ENCODE results near the gene ZBTB24. TPM values are rescaled to one million over a fixed set of nuclear protein-coding genes. Genes with fewer than 3 reads are reported as not detected.
A peak's percentile ranks its signal among the peaks of the same experiment; 100 is the strongest.

The ZBTB24 gene
- total and polyA plus RNA-seq, 2 experiments from 2014 or later, result 3.3 to 7.6 TPM

- Histone ChIP-seq H2AFZ (peak overlapping the region; percentile 84), H3K4me3 (peak overlapping the region; percentile 64), H3K9me3 (ENCODE audit: low read depth) (no peaks in the 10 kb centered on the region), H3K4me2 (ENCODE audit: unreplicated experiment) (peak overlapping the region; percentile 75), H3F3A (ENCODE audit: insufficient read depth) (peaks cover 8% of the 10 kb centered on the region), H3K9ac (peak overlapping the region; percentile 52; the same call in 1 of the 2 replicates), H3K27ac (no peak overlapping the region), H3K79me2 (ENCODE audit: insufficient read depth) (peaks cover 31% of the 10 kb centered on the region), H4K20me1 (ENCODE audit: insufficient read depth) (no peaks in the 10 kb centered on the region), H3K9me2 (ENCODE audit: insufficient read depth) (peaks cover 3% of the 10 kb centered on the region; the same call in 1 of the 2 replicates), H3K4me1 (ENCODE audit: insufficient read depth) (peaks cover 23% of the 10 kb centered on the region), H3K27me3 (replicated peaks; ENCODE audit: insufficient read depth) (no peaks in the 10 kb centered on the region), H3K36me3 (ENCODE audit: low read depth) (peaks cover 10% of the 10 kb centered on the region; the same call in 1 of the 2 replicates)
- DNase-seq, result peak; percentile 23
- 5 to 9% methylated on average over 3 of the region's 3 CpGs for WGBS, 2 experiments (ENCODE audit: low coverage in 1 of 2, low lambda C conversion rate in 2 of 2, missing lambda C conversion rate in 2 of 2)
- TF ChIP-seq EZH2phosphoT487 (IDR thresholded peaks at IDR 0.05; ENCODE audit: insufficient read depth, low read depth) (no peak), EZH2 (IDR thresholded peaks at IDR 0.05; ENCODE audit: insufficient read depth, poor library complexity, severe bottlenecking) (no peak)
- in situ Hi-C loops (cut with MboI), result no loop called here
These were observed 1.1 kb upstream of the ZBTB24 start for GRCh38 chr6:109484122-109484521.

- Histone ChIP-seq H3K79me2 (ENCODE audit: insufficient read depth) (peaks cover 35% of the 10 kb centered on the region), H3K4me2 (ENCODE audit: unreplicated experiment) (peak overlapping the region; percentile 75), H3K4me1 (ENCODE audit: insufficient read depth) (peaks cover 27% of the 10 kb centered on the region), H3K9me3 (ENCODE audit: low read depth) (no peaks in the 10 kb centered on the region), H3K4me3 (peak overlapping the region; percentile 64), H3F3A (ENCODE audit: insufficient read depth) (peaks cover 8% of the 10 kb centered on the region), H3K27me3 (replicated peaks; ENCODE audit: insufficient read depth) (no peaks in the 10 kb centered on the region), H3K9ac (peak overlapping the region; percentile 52; the same call in 1 of the 2 replicates), H4K20me1 (ENCODE audit: insufficient read depth) (no peaks in the 10 kb centered on the region), H3K9me2 (ENCODE audit: insufficient read depth) (peaks cover 3% of the 10 kb centered on the region; the same call in 1 of the 2 replicates), H3K36me3 (ENCODE audit: low read depth) (peaks cover 10% of the 10 kb centered on the region; the same call in 1 of the 2 replicates), H3K27ac (no peak overlapping the region), H2AFZ (peak overlapping the region; percentile 84)
- TF ChIP-seq EZH2phosphoT487 (IDR thresholded peaks at IDR 0.05; ENCODE audit: insufficient read depth, low read depth), result no peak
- no peak for TF ChIP-seq EZH2 (IDR thresholded peaks at IDR 0.05; ENCODE audit: insufficient read depth, poor library complexity, severe bottlenecking)
- in situ Hi-C loops (cut with MboI), result no loop called here
- 1 to 2% methylated on average over 6 of the region's 6 CpGs for WGBS, 2 experiments (ENCODE audit: low coverage in 1 of 2, low lambda C conversion rate in 2 of 2, missing lambda C conversion rate in 2 of 2)
- no peak for DNase-seq
These were observed 677 bp upstream of the ZBTB24 start for GRCh38 chr6:109483735-109484057.

GRCh38 chr6:109480993-109481480 lies 2.0 kb downstream of the ZBTB24 start:
- DNase-seq, result no peak
- WGBS, 2 experiments (ENCODE audit: low coverage in 1 of 2, low lambda C conversion rate in 2 of 2, missing lambda C conversion rate in 2 of 2), result 95 to 98% methylated on average over 7 of the region's 7 CpGs
- no peaks in the 10 kb centered on the region for H3K9me2 ChIP-seq (ENCODE audit: insufficient read depth)
- no peak overlapping the region for H3K27ac ChIP-seq
- H3K9me3 ChIP-seq (ENCODE audit: low read depth), result no peaks in the 10 kb centered on the region
- H3K4me2 ChIP-seq (ENCODE audit: unreplicated experiment), result peak overlapping the region; percentile 5
- H3K4me1 ChIP-seq (ENCODE audit: insufficient read depth), result peaks cover 40% of the 10 kb centered on the region
- peaks cover 8% of the 10 kb centered on the region for H3F3A ChIP-seq (ENCODE audit: insufficient read depth)
- no peak overlapping the region for H2AFZ ChIP-seq
- H3K79me2 ChIP-seq (ENCODE audit: insufficient read depth), result peaks cover 62% of the 10 kb centered on the region
- no peaks in the 10 kb centered on the region for H3K27me3 ChIP-seq (replicated peaks; ENCODE audit: insufficient read depth)
- no peak overlapping the region for H3K9ac ChIP-seq
- H3K36me3 ChIP-seq (ENCODE audit: low read depth), result peaks cover 11% of the 10 kb centered on the region
- H3K4me3 ChIP-seq, result no peak overlapping the region
- TF ChIP-seq EZH2 (IDR thresholded peaks at IDR 0.05; ENCODE audit: insufficient read depth, poor library complexity, severe bottlenecking), result no peak
- TF ChIP-seq EZH2phosphoT487 (IDR thresholded peaks at IDR 0.05; ENCODE audit: insufficient read depth, low read depth), result no peak
- in situ Hi-C loops (cut with MboI), result no loop called here
- no peaks in the 10 kb centered on the region for H4K20me1 ChIP-seq (ENCODE audit: insufficient read depth)

- WGBS, 2 experiments (ENCODE audit: low coverage in 1 of 2, low lambda C conversion rate in 2 of 2, missing lambda C conversion rate in 2 of 2), result 26 to 27% methylated on average over 5 of the region's 5 CpGs
- peak; percentile 23 for DNase-seq
- Histone ChIP-seq H3F3A (ENCODE audit: insufficient read depth) (peaks cover 5% of the 10 kb centered on the region), H3K9me3 (ENCODE audit: low read depth) (no peaks in the 10 kb centered on the region), H3K27ac (peak overlapping the region; percentile 59), H3K36me3 (ENCODE audit: low read depth) (peaks cover 28% of the 10 kb centered on the region), H3K9ac (peak overlapping the region; percentile 58), H3K4me3 (peak overlapping the region; percentile 57), H3K4me1 (ENCODE audit: insufficient read depth) (peaks cover 40% of the 10 kb centered on the region), H2AFZ (peak overlapping the region; percentile 35), H3K9me2 (ENCODE audit: insufficient read depth) (no peaks in the 10 kb centered on the region), H3K4me2 (ENCODE audit: unreplicated experiment) (peak overlapping the region; percentile 74), H3K79me2 (ENCODE audit: insufficient read depth) (peaks cover 64% of the 10 kb centered on the region), H3K27me3 (replicated peaks; ENCODE audit: insufficient read depth) (no peaks in the 10 kb centered on the region), H4K20me1 (ENCODE audit: insufficient read depth) (no peaks in the 10 kb centered on the region)
- TF ChIP-seq EZH2 (IDR thresholded peaks at IDR 0.05; ENCODE audit: insufficient read depth, poor library complexity, severe bottlenecking), result no peak
- no peak for TF ChIP-seq EZH2phosphoT487 (IDR thresholded peaks at IDR 0.05; ENCODE audit: insufficient read depth, low read depth)
- in situ Hi-C loops (cut with MboI), result no loop called here
These were observed 4.0 kb downstream of the ZBTB24 start for GRCh38 chr6:109478841-109479624.
